ENCODE measurements around the gene NR1H2. TPM values are rescaled to one million over a fixed set of nuclear protein-coding genes. Genes with fewer than 3 reads are reported as not detected.

NR1H2 gene
- total and polyA plus RNA-seq, 10 of the 15 experiments (the other 5 are each of a cell fraction or from before 2014, with no cell fraction given): 0.05 to 54.2 (median 35.1) TPM

DNA sequence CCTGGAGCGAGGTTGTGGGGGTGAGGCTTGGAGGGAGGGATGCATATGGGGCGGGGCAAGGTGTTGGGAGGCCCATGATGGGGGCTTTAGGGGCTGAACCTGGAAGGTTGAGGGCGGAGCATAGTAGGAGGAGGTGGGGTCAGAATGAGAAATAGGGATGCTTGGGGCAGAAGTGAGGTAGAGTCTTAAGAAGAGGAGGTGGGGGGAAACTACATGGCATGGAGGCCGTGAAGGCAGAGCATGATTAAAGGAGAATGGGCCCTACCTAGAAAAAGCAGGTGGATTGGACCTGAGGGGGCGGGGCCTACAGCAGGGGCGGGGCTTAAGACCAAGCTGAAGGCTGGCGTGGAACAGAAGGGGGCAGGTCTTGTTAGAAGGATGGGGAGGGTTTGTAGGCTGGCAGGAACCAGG, 799 bp downstream of the NR1H2 start:
- no peaks in the 10 kb centered on the region for H4K20me1 ChIP-seq (ENCODE audit: control insufficient read depth, insufficient read depth)
- no TSS peak for BruUV-seq (replicated peaks)
- DNase-seq (ENCODE audit: low read depth, low spot score): no peak
- in situ Hi-C loops (cut with MboI): no loop called here
- ChIA-PET POLR2A (no interaction called here), SMC1A (ENCODE audit: uncharacterized antibody, unreplicated experiment) (no interaction called here), RAD21 (ENCODE audit: unreplicated experiment) (no interaction called here), CTCF (interaction anchor here (1.9 kb wide), 1 partner anchor 84 kb away, joined by 11 read pairs; no protein-coding TSS in a partner anchor)
- ATAC-seq: peak; percentile 65
- H2AFZ ChIP-seq (ENCODE audit: control insufficient read depth, low read depth, low read length): no peak overlapping the region
- H3K27ac ChIP-seq (ENCODE audit: control insufficient read depth, insufficient read depth): no peak overlapping the region
- peak; percentile 52 for FAIRE-seq
- H3K4me3 ChIP-seq: peak overlapping the region; percentile 36; the same call in 1 of the 2 replicates
- H3K27me3 ChIP-seq (replicated peaks in 1 of 2; ENCODE audit: control insufficient read depth in 2 of 2, insufficient read depth in 2 of 2, low read length in 1 of 2): no peaks in the 10 kb centered on the region
- H3K4me1 ChIP-seq (ENCODE audit: control insufficient read depth, insufficient read depth, low read length): peaks cover 7% of the 10 kb centered on the region; the same call in 1 of the 2 replicates
- no peak overlapping the region for H3K9ac ChIP-seq (ENCODE audit: control insufficient read depth, insufficient read depth, low read length)
- no peak for TF ChIP-seq ZBED1 (IDR thresholded peaks at IDR 0.05; ENCODE audit: borderline replicate concordance)
- 7% methylated on average over 5 of the region's 7 CpGs for WGBS (ENCODE audit: insufficient coverage, insufficient replicate concordance, low lambda C conversion rate, missing lambda C conversion rate)
- H3K79me2 ChIP-seq (ENCODE audit: control insufficient read depth, insufficient read depth, low read length): peaks cover 5% of the 10 kb centered on the region
- no peaks in the 10 kb centered on the region for H3K9me3 ChIP-seq (replicated peaks; ENCODE audit: control insufficient read depth, insufficient read depth, low read length)
- intact Hi-C loops (cut with micrococcal nuclease; ENCODE audit: unreplicated experiment): no loop called here
- peak overlapping the region; percentile 42; the same call in 1 of the 2 replicates for H3K4me2 ChIP-seq (ENCODE audit: control insufficient read depth, insufficient read depth)
- H3K36me3 ChIP-seq (ENCODE audit: control insufficient read depth in 2 of 2, insufficient read depth in 2 of 2, low read length in 1 of 2): peaks cover 5 to 16% of the 10 kb centered on the region in 2 experiments; a peak in 3 of 4 replicates

- no peak overlapping the region for H3K27ac ChIP-seq (ENCODE audit: control insufficient read depth, insufficient read depth)
- H3K9ac ChIP-seq (ENCODE audit: control insufficient read depth, insufficient read depth, low read length): no peak overlapping the region
- SMC1A ChIA-PET (ENCODE audit: uncharacterized antibody, unreplicated experiment): no interaction called here
- no peak overlapping the region for H2AFZ ChIP-seq (ENCODE audit: control insufficient read depth, low read depth, low read length)
- H3K36me3 ChIP-seq (ENCODE audit: control insufficient read depth in 2 of 2, insufficient read depth in 2 of 2, low read length in 1 of 2): peaks cover 5 to 16% of the 10 kb centered on the region in 2 experiments; a peak in 3 of 4 replicates
- CTCF ChIA-PET: interaction anchor here (1.9 kb wide), 1 partner anchor 83 kb away, joined by 11 read pairs; no protein-coding TSS in a partner anchor
- H4K20me1 ChIP-seq (ENCODE audit: control insufficient read depth, insufficient read depth): no peaks in the 10 kb centered on the region
- peaks cover 7% of the 10 kb centered on the region; the same call in 1 of the 2 replicates for H3K4me1 ChIP-seq (ENCODE audit: control insufficient read depth, insufficient read depth, low read length)
- FAIRE-seq: no peak
- in situ Hi-C loops (cut with MboI): no loop called here
- no peaks in the 10 kb centered on the region for H3K9me3 ChIP-seq (replicated peaks; ENCODE audit: control insufficient read depth, insufficient read depth, low read length)
- H3K4me3 ChIP-seq: no peak overlapping the region
- H3K79me2 ChIP-seq (ENCODE audit: control insufficient read depth, insufficient read depth, low read length): peaks cover 5% of the 10 kb centered on the region
- no peaks in the 10 kb centered on the region for H3K27me3 ChIP-seq (replicated peaks in 1 of 2; ENCODE audit: control insufficient read depth in 2 of 2, insufficient read depth in 2 of 2, low read length in 1 of 2)
- 85% methylated on average over 9 of the region's 9 CpGs for WGBS (ENCODE audit: insufficient coverage, insufficient replicate concordance, low lambda C conversion rate, missing lambda C conversion rate)
- intact Hi-C loops (cut with micrococcal nuclease; ENCODE audit: unreplicated experiment): no loop called here
- H3K4me2 ChIP-seq (ENCODE audit: control insufficient read depth, insufficient read depth): peak overlapping the region; percentile 42; the same call in 1 of the 2 replicates
- no peak for ATAC-seq
- no peak for DNase-seq (ENCODE audit: low read depth, low spot score)
- POLR2A ChIA-PET: no interaction called here
- no TSS peak for BruUV-seq (replicated peaks)
- RAD21 ChIA-PET (ENCODE audit: unreplicated experiment): no interaction called here
- TF ChIP-seq TAF1 (IDR thresholded peaks at IDR 0.05; ENCODE audit: borderline replicate concordance, low read depth, low read length): no peak
- TF ChIP-seq TCF3 (IDR thresholded peaks at IDR 0.05; ENCODE audit: borderline replicate concordance, insufficient read depth, low read depth, low read length): no peak
- no peak for TF ChIP-seq CBFB (IDR thresholded peaks at IDR 0.05; ENCODE audit: low read depth)
- no peak for TF ChIP-seq IKZF2 (IDR thresholded peaks at IDR 0.05)
- TF ChIP-seq, protein P1, sequence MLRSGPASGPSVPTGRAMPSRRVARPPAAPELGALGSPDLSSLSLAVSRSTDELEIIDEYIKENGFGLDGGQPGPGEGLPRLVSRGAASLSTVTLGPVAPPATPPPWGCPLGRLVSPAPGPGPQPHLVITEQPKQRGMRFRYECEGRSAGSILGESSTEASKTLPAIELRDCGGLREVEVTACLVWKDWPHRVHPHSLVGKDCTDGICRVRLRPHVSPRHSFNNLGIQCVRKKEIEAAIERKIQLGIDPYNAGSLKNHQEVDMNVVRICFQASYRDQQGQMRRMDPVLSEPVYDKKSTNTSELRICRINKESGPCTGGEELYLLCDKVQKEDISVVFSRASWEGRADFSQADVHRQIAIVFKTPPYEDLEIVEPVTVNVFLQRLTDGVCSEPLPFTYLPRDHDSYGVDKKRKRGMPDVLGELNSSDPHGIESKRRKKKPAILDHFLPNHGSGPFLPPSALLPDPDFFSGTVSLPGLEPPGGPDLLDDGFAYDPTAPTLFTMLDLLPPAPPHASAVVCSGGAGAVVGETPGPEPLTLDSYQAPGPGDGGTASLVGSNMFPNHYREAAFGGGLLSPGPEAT (IDR thresholded peaks at IDR 0.05; ENCODE audit: low read depth): no peak
- no peak for TF ChIP-seq MLLT1 (IDR thresholded peaks at IDR 0.05)
- TF ChIP-seq, protein P2, sequence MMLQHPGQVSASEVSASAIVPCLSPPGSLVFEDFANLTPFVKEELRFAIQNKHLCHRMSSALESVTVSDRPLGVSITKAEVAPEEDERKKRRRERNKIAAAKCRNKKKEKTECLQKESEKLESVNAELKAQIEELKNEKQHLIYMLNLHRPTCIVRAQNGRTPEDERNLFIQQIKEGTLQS (IDR thresholded peaks at IDR 0.05; ENCODE audit: borderline replicate concordance, extremely low read depth, low read depth, low read length): no peak
- no peak for TF ChIP-seq SP1 (IDR thresholded peaks at IDR 0.05; ENCODE audit: low read depth, low read length)
- no peak for TF ChIP-seq MEF2B (IDR thresholded peaks at IDR 0.05; ENCODE audit: partially characterized antibody, poor library complexity, severe bottlenecking)
- TF ChIP-seq NFXL1 (IDR thresholded peaks at IDR 0.05; ENCODE audit: borderline replicate concordance): no peak
- TF ChIP-seq ZNF274 (IDR thresholded peaks at IDR 0.05; ENCODE audit: insufficient read depth, insufficient read length): no peak
- no peak for TF ChIP-seq RFX5 (IDR thresholded peaks at IDR 0.05; ENCODE audit: low read depth, low read length)
- no peak for TF ChIP-seq BHLHE40 (IDR thresholded peaks at IDR 0.05; ENCODE audit: borderline replicate concordance in 1 of 2, low read depth in 2 of 2, low read length in 1 of 2)
Observed at GRCh38 chr19:50377517-50377916, 1.3 kb downstream of the NR1H2 start.

Measured in GM12878 (cell line).